ENCODE results near the gene ADSS1.

DNA sequence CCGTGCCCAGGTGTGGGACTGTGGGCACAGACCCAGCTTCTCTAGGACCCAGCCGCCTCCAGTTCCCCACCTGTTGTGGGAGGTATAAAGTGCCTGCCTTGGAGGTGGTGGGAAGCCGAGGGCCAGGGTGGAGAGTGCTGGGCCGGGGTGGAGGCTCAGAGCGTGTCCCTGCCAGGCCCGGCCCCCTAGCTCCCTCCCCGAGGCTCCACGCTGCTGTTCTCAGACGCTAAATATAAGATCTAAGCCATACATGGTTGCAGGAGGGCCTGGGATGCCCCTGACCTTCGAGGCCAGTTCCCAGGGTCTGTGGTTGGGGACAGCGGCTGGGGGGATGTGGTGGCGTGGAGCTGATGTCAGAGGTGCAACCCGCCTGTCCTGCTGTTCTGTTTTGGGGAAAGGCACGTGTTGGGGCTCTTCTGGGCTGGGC lies 23.8 kb upstream of the ADSS1 start:
- no peak for TF ChIP-seq POLR2A (IDR thresholded peaks at IDR 0.05)
- TF ChIP-seq, protein P1, sequence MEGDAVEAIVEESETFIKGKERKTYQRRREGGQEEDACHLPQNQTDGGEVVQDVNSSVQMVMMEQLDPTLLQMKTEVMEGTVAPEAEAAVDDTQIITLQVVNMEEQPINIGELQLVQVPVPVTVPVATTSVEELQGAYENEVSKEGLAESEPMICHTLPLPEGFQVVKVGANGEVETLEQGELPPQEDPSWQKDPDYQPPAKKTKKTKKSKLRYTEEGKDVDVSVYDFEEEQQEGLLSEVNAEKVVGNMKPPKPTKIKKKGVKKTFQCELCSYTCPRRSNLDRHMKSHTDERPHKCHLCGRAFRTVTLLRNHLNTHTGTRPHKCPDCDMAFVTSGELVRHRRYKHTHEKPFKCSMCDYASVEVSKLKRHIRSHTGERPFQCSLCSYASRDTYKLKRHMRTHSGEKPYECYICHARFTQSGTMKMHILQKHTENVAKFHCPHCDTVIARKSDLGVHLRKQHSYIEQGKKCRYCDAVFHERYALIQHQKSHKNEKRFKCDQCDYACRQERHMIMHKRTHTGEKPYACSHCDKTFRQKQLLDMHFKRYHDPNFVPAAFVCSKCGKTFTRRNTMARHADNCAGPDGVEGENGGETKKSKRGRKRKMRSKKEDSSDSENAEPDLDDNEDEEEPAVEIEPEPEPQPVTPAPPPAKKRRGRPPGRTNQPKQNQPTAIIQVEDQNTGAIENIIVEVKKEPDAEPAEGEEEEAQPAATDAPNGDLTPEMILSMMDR (IDR thresholded peaks at IDR 0.05): no peak
